22Rv1 (cell line): ENCODE results near the gene PAK4.

Source experiments
- H3K27ac ChIP-seq: fragments of 450-650 bp; 2 replicates; pipeline ENCODE4 v1.5.1; 2017
- ZFX ChIP-seq: fragments of 450-650 bp; IDR thresholded peaks from 2 replicates; pipeline ENCODE4 v1.6.1; 2017; ENCODE audit warnings: antibody characterized with exemption, borderline replicate concordance
- TF ChIP-seq, protein P1 (sequence below): fragments of 450-650 bp; IDR thresholded peaks from 2 replicates; pipeline ENCODE4 v1.5.1; 2017; ENCODE audit warnings: mild to moderate bottlenecking

PAK4 gene

DNA sequence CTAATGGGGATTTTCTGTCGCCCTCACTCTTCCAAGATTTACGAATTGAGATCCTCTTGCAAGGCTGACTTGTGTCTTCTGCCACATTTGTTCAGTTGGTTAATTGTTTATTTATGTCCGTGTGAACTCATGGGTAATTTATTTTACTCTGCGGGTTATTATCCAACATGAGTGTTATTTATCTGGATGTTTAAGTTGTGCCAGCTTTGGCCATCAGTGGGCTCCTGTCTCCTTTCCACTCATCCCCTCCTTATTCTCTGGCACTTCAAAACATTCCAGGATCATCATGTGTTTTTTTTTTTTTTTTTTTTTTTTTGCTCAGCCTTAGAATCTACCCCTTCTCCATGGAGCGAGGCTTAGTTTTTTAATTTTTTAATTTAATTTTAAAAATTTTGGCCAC lies 22.4 kb upstream of the PAK4 start:
- TF ChIP-seq ZFX: no peak
- no peak overlapping the region for H3K27ac ChIP-seq

GRCh38 chr19:39104186-39104596 lies 21.4 kb upstream of the PAK4 start:
- H3K27ac ChIP-seq: no peak overlapping the region
- TF ChIP-seq, protein P1, sequence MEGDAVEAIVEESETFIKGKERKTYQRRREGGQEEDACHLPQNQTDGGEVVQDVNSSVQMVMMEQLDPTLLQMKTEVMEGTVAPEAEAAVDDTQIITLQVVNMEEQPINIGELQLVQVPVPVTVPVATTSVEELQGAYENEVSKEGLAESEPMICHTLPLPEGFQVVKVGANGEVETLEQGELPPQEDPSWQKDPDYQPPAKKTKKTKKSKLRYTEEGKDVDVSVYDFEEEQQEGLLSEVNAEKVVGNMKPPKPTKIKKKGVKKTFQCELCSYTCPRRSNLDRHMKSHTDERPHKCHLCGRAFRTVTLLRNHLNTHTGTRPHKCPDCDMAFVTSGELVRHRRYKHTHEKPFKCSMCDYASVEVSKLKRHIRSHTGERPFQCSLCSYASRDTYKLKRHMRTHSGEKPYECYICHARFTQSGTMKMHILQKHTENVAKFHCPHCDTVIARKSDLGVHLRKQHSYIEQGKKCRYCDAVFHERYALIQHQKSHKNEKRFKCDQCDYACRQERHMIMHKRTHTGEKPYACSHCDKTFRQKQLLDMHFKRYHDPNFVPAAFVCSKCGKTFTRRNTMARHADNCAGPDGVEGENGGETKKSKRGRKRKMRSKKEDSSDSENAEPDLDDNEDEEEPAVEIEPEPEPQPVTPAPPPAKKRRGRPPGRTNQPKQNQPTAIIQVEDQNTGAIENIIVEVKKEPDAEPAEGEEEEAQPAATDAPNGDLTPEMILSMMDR: no peak
- TF ChIP-seq ZFX: no peak

GRCh38 chr19:39106194-39106593 lies 19.4 kb upstream of the PAK4 start:
- TF ChIP-seq ZFX: no peak
- TF ChIP-seq, protein P1: no peak
- no peak overlapping the region for H3K27ac ChIP-seq

GRCh38 chr19:39109641-39110040 lies 15.9 kb upstream of the PAK4 start:
- TF ChIP-seq, protein P1: no peak
- TF ChIP-seq ZFX: no peak
- H3K27ac ChIP-seq: no peak overlapping the region

- TF ChIP-seq, protein P1: peak; percentile 91
- TF ChIP-seq ZFX: no peak
- H3K27ac ChIP-seq: no peak overlapping the region
Observed at GRCh38 chr19:39110263-39110967, 15.2 kb upstream of the PAK4 start.

DNA sequence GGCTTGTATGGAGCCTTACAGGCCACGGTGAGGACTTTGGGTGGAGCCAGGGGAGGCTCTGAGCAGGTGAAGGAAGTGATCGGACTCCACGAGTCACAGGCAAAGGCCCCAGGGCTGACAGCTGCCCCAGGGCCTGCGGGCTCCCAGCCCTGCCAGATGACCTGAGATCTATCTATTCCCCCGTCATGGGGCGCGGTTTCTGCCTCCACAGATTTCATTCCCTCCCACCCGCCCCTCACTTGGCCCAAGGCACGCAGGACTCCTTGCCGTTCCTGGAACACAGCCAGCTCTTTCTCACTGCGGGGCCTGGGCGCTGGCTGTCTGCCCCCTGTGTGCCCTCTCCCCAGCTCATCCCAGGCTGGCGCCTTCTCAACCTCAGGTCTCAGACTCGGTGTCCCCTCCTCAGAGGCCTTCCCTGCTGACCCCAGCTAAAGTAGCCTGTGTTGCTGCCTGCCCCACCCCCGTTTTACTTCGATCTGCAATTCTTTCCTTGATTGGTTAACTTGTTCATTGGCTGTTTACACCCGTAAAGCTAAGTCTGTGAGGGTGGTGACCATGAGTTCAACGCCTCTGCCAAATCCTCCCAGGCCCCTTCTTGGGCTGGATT lies 13.9 kb upstream of the PAK4 start:
- TF ChIP-seq, protein P1: no peak
- no peak for TF ChIP-seq ZFX
- no peak overlapping the region for H3K27ac ChIP-seq

GRCh38 chr19:39112338-39112890 lies 13.2 kb upstream of the PAK4 start:
- TF ChIP-seq, protein P1: no peak
- no peak for TF ChIP-seq ZFX
- no peak overlapping the region for H3K27ac ChIP-seq
